ENCODE results near the gene TOR4A.

DNA sequence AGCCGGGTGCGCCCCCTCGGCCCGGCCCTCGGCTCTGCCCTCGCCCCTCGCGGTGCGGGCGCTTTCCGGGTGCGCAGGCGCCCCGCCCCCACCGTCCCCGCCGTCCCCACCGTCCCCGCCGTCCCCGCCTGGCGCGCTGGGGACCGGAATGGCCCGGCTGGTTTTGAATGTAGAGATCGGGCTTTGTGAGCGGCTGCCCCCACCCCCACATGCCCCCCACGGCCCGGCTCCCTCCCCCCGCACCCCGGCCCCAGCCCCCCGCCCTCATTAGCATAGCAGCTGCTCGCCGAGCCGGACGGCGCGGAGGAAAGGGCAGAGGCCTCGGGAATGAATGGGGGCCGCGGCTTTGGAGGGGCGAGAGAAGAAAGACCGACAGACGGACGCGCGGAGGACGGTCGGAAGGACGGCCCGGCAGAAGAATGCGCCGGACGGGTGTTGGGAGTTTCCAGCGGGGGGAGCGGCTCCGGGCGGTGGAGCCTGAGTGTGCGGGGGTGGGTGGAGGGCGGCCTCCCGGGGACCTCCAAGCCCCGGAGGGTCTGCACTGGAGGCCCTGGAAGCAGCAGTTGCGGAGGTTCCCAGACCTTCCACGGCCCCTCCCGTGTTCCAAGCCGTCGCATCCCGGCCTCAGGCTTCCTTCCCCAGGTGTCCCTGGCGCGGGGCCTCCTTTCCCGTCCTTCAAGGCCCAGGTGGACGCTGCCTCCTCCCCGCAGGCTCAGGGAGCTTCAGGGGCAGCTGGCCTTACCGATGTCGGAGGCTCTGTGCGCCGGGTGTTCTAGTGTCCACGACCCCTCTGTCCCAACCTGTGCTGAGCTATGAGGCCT is 18.5 kb downstream of the TOR4A start:
- TF ChIP-seq CTCF (conservative IDR thresholded peaks at IDR 0.05; ENCODE audit: low read depth in 2 of 2) (no peak), CREB1 (CRISPR knock-in tag; IDR thresholded peaks at IDR 0.05; ENCODE audit: low read depth) (no peak), REST (IDR thresholded peaks at IDR 0.05; ENCODE audit: unreplicated experiment) (no peak), EZH2phosphoT487 (IDR thresholded peaks at IDR 0.05; ENCODE audit: unreplicated experiment) (no peak)

All from GM23338 (cell line).